Lung (tissue), 12 donors: Measurements from ENCODE around the gene SCARB1. TPM values are rescaled to one million over a fixed set of nuclear protein-coding genes. Genes with fewer than 3 reads are reported as not detected.
A peak's percentile ranks its signal among the peaks of the same experiment; 100 is the strongest.

Experiments
- ATAC-seq: fragments of 200-7000 bp; cut with Tn5 transposase; one replicate; pipeline ENCODE4 v1.9.1; 2020; ENCODE audit warnings: moderate number of reproducible peaks; ENCODE audit not compliant: insufficient read depth, low FRiP score
- DNase-seq, 3 donors: peaks; one replicate each; pipeline ENCODE4 v3.0.0-alpha.2; 2013 to 2017
- H3K27ac ChIP-seq, 2 donors: one replicate each; pipeline ENCODE4 v1.5.1; 2013; ENCODE audit warnings: mild to moderate bottlenecking in 2 of 2, moderate library complexity in 2 of 2, control low read depth in 1 of 2, inconsistent platforms in 1 of 2, low read depth in 1 of 2, low read length in 1 of 2
- H3K27me3 ChIP-seq, 3 donors: one replicate each; pipeline ENCODE4 v1.5.1; 2013; ENCODE audit warnings: low read length in 2 of 3; ENCODE audit not compliant: control insufficient read depth in 3 of 3, insufficient read depth in 3 of 3
- H3K36me3 ChIP-seq, 4 donors: one replicate each; pipeline ENCODE4 v1.5.1; 2013; ENCODE audit warnings: low read length in 4 of 4, mild to moderate bottlenecking in 1 of 4, moderate library complexity in 1 of 4; ENCODE audit not compliant: control insufficient read depth in 4 of 4, insufficient read depth in 4 of 4
- H3K4me1 ChIP-seq, 5 donors: one replicate each; pipeline ENCODE4 v1.5.1; 2013; ENCODE audit warnings: low read length in 5 of 5, mild to moderate bottlenecking in 2 of 5, moderate library complexity in 1 of 5; ENCODE audit not compliant: control insufficient read depth in 5 of 5, insufficient read depth in 5 of 5
- H3K4me3 ChIP-seq: one replicate; pipeline ENCODE4 v1.5.1; 2013; ENCODE audit warnings: mild to moderate bottlenecking, control low read depth, moderate library complexity
- H3K9ac ChIP-seq, 2 donors: one replicate each; pipeline ENCODE4 v1.5.1; 2013; ENCODE audit warnings: low read length in 2 of 2, control low read depth in 1 of 2; ENCODE audit not compliant: insufficient read depth in 1 of 2
- H3K9me3 ChIP-seq, 4 donors: one replicate each; pipeline ENCODE4 v1.5.1; 2013; ENCODE audit warnings: low read length in 3 of 4, mild to moderate bottlenecking in 1 of 4, moderate library complexity in 1 of 4; ENCODE audit not compliant: control insufficient read depth in 4 of 4, insufficient read depth in 3 of 4
- CTCF ChIP-seq: IDR thresholded peaks from 2 replicates; pipeline ENCODE4 v1.5.1; 2012; ENCODE audit warnings: mild to moderate bottlenecking; ENCODE audit errors: control extremely low read depth, extremely low read depth
- WGBS, 2 donors: extraction: QIAGEN DNeasy Blood & Tissue Kit; methylation state at CpG; one replicate each; pipeline ENCODE4 v1.1.7; 2013; 5-methylcytosine and 5-hydroxymethylcytosine counted together
- polyA plus RNA-seq, 2 donors: library from polyadenylated mRNA; stranded (reverse); fragments of 200-250 nt; gene quantifications; one replicate each; pipeline ENCODE4 v1.2.1, GENCODE V29; 2013
- total RNA-seq, 2 donors: library from RNA; depleted of rRNA in 1 of 2; stranded (reverse); fragments of >200 nt in 1 of 2; gene quantifications; one replicate each; pipeline ENCODE4 v1.2.1, GENCODE V29; 2014 to 2021
- donor health status: control.
- donor health status: control.
- donor health status: Bipolar disorder and iron deficiency.
- donor health status: healthy.
- donor health status: DM: yes; HTN: yes; CAD: no.

The SCARB1 gene
- total and polyA plus RNA-seq, 4 donors, result 11.9 to 31.3 (median 28.8) TPM

DNA sequence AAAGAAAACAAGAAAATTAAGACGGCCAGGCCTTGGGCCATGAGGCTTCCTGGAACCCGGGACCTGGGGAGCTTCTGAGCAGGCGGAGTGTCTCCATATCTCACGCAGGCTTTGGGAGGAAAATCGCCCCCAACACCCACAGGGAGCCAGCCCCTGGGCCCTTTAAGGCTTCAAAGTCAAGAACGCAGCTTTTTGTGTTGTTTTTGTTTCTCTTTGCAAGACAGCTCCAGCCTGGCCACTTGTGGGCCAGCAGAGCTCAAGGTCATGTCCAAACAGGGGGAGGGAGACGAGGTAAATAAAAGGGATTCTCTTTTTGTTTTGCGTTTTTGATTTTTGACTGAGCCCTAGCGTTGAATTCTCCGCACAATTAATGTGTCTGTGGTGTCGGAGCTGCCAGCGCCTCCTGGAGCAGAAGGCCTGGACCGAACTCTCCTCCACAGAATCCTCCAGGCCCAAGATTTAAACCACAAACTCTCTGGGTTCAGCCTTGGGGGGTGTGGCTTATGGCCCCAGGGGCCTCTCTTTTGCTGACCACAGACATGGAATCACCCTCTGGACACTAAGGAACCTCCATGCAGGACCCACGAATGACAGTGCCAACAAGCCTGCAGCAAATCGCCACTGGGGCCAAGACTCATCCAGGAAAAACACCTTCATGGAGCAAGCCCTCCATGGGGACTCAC lies 8.2 kb downstream of the SCARB1 start:
- peak overlapping the region in 1 of 2 donors; percentile 49 for H3K27ac ChIP-seq
- ATAC-seq, result no peak
- WGBS, 2 donors, result 76 to 79% methylated on average over 15 of the region's 15 CpGs
- no peak for TF ChIP-seq CTCF
- H3K4me1 ChIP-seq, result peaks cover 6 to 31% (median 10%) of the 10 kb centered on the region in 5 donors
- no peaks in the 10 kb centered on the region for H3K27me3 ChIP-seq
- H3K9me3 ChIP-seq, result no peaks in the 10 kb centered on the region
- no peaks in the 10 kb centered on the region for H3K36me3 ChIP-seq
- H3K9ac ChIP-seq, result no peak overlapping the region
- H3K4me3 ChIP-seq, result no peak overlapping the region
- no peak for DNase-seq

DNA sequence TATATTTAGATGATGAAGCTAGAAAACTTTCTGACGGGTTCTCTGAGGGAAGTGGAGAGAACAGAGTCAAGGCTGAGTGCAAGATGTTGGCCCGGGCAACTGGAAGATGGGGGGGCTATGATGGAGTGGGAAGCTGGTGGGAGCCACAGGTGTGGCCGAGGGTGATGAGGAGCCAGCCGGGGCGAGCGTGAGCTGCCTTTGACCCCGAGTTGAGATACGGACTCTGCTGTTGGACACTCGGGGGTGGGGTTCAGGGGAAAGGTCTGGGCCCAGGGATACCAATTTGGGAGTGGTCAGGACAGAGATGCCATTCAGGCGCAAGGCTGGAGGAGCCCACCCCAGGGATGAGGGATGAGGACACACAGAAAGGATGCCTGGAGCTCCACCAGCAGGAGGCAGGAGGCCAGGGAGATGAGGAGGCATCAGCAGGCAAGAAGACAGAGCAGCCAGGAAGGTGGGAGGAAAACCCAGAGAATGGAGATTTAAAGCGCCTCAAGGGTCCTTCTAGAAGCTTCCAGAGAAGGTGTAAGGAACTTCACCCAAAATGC lies 9.0 kb downstream of the SCARB1 start:
- WGBS, 2 donors, result 96 to 97% methylated on average over 11 of the region's 11 CpGs
- Histone ChIP-seq H3K36me3 (no peaks in the 10 kb centered on the region), H3K9me3 (no peaks in the 10 kb centered on the region), H3K4me1 (peaks cover 6 to 31% (median 10%) of the 10 kb centered on the region in 5 donors), H3K4me3 (no peak overlapping the region), H3K27ac (peak overlapping the region in 1 of 2 donors; percentile 49), H3K27me3 (no peaks in the 10 kb centered on the region), H3K9ac (no peak overlapping the region)
- DNase-seq (no peak), ATAC-seq (no peak)
- TF ChIP-seq CTCF, result no peak

DNA sequence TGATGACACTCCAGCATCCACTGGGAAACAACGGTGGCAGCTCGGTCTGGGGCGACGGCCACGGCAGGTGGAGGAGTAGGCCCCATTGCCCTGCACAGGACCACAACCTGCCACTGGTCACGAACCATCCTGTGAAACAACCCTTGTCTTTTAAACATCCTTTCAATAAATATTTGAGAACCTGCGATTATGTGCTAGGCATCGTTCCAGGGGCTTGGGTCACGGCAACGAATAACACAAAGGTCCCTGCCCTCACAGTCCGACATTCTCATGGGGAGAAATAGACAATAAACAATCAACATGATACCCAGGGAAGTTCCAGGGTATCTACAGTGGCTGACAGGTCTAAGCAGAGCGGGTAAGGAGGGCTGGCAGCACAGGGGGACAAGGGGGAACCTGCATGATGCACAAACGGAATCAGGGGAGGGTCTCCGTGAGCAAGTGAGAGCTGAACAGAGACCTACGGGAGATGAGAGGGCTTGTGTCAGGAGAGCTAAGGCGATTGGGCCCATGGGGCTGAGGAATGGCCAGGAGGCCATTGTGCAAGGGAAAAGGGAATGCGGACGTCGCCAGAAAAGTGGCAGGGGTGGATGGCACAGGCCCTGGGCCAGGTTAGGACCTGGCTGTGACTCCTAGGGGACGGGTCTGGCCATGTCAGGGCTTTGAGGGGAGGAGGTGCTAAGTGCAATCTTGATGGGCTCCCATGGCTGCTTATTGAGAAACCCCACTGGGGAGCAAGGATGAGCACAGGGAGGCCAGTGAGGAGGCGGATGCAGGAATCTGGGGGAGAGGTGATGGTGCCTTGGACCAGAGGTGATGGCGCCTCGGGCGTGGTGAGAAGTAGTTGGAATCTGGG lies 9.7 kb downstream of the SCARB1 start:
- Histone ChIP-seq H3K9ac (no peak overlapping the region), H3K27ac (peak overlapping the region in 1 of 2 donors; percentile 7), H3K9me3 (no peaks in the 10 kb centered on the region), H3K36me3 (no peaks in the 10 kb centered on the region), H3K4me1 (peaks cover 10 to 31% (median 11%) of the 10 kb centered on the region in 5 donors), H3K27me3 (no peaks in the 10 kb centered on the region), H3K4me3 (no peak overlapping the region)
- WGBS, 2 donors, result 84 to 85% methylated on average over 23 to 24 of the region's 24 CpGs
- DNase-seq, result no peak
- no peak for TF ChIP-seq CTCF
- ATAC-seq, result no peak
